Osteocyte (in vitro differentiated cells): ENCODE data around the gene TRIM26. TPM values are rescaled to one million over a fixed set of nuclear protein-coding genes. Genes with fewer than 3 reads are reported as not detected.

Source experiments
- DNase-seq: peaks from one replicate; pipeline ENCODE4 v3.0.0; 2021; ENCODE audit warnings: mixed read lengths; ENCODE audit not compliant: unreplicated experiment; ENCODE audit errors: extremely low spot score
- H3K27ac Mint-ChIP-seq: one replicate; pipeline ENCODE4 v1.8.0; 2021; ENCODE audit warnings: mild to moderate bottlenecking, mixed read lengths; ENCODE audit not compliant: unreplicated experiment
- H3K27me3 Mint-ChIP-seq: one replicate; pipeline ENCODE4 v1.8.0; 2021; ENCODE audit warnings: mixed read lengths; ENCODE audit not compliant: unreplicated experiment
- H3K36me3 Mint-ChIP-seq: one replicate; pipeline ENCODE4 v1.8.0; 2021; ENCODE audit warnings: mixed read lengths; ENCODE audit not compliant: unreplicated experiment
- H3K4me1 Mint-ChIP-seq: one replicate; pipeline ENCODE4 v1.8.0; 2021; ENCODE audit warnings: mixed read lengths; ENCODE audit not compliant: unreplicated experiment
- H3K4me3 Mint-ChIP-seq: one replicate; pipeline ENCODE4 v1.8.0; 2021; ENCODE audit warnings: mild to moderate bottlenecking, moderate library complexity, mixed read lengths; ENCODE audit not compliant: unreplicated experiment
- H3K9me3 Mint-ChIP-seq: one replicate; pipeline ENCODE4 v1.8.0; 2021; ENCODE audit warnings: mixed read lengths; ENCODE audit not compliant: unreplicated experiment
- CTCF ChIP-seq: fragments of 200-600 bp; sonication (generic); IDR thresholded peaks from 2 replicates; pipeline ENCODE4 v1.5.0; 2021; ENCODE audit warnings: antibody characterized with exemption, mild to moderate bottlenecking, moderate library complexity
- total RNA-seq: library from RNA; stranded (reverse); gene quantifications from 2 replicates; pipeline ENCODE4 v1.2.1, GENCODE V29; 2021

TRIM26 gene
- total RNA-seq, 1 donor from 2014 or later, result 41.8 TPM

GRCh38 chr6:30194797-30195690 is 18.2 kb downstream of the TRIM26 start:
- Mint-ChIP-seq H3K27me3 (no peaks in the 10 kb centered on the region), H3K27ac (no peak overlapping the region), H3K9me3 (no peaks in the 10 kb centered on the region), H3K4me1 (peaks cover 5% of the 10 kb centered on the region), H3K36me3 (peaks cover 40% of the 10 kb centered on the region), H3K4me3 (no peak overlapping the region)
- no peak for TF ChIP-seq CTCF
- no peak for DNase-seq

GRCh38 chr6:30192076-30192475 is 21.1 kb downstream of the TRIM26 start:
- no peaks in the 10 kb centered on the region for H3K27me3 Mint-ChIP-seq
- no peak overlapping the region for H3K27ac Mint-ChIP-seq
- DNase-seq, result no peak
- peaks cover 40% of the 10 kb centered on the region for H3K36me3 Mint-ChIP-seq
- TF ChIP-seq CTCF, result no peak
- peaks cover 5% of the 10 kb centered on the region for H3K4me1 Mint-ChIP-seq
- H3K9me3 Mint-ChIP-seq, result no peaks in the 10 kb centered on the region
- H3K4me3 Mint-ChIP-seq, result no peak overlapping the region

GRCh38 chr6:30188541-30188940 is 24.7 kb downstream of the TRIM26 start:
- H3K4me1 Mint-ChIP-seq, result no peaks in the 10 kb centered on the region
- DNase-seq, result no peak
- H3K36me3 Mint-ChIP-seq, result peaks cover 54% of the 10 kb centered on the region
- H3K4me3 Mint-ChIP-seq, result no peak overlapping the region
- no peak overlapping the region for H3K27ac Mint-ChIP-seq
- no peaks in the 10 kb centered on the region for H3K27me3 Mint-ChIP-seq
- TF ChIP-seq CTCF, result no peak
- no peaks in the 10 kb centered on the region for H3K9me3 Mint-ChIP-seq

DNA sequence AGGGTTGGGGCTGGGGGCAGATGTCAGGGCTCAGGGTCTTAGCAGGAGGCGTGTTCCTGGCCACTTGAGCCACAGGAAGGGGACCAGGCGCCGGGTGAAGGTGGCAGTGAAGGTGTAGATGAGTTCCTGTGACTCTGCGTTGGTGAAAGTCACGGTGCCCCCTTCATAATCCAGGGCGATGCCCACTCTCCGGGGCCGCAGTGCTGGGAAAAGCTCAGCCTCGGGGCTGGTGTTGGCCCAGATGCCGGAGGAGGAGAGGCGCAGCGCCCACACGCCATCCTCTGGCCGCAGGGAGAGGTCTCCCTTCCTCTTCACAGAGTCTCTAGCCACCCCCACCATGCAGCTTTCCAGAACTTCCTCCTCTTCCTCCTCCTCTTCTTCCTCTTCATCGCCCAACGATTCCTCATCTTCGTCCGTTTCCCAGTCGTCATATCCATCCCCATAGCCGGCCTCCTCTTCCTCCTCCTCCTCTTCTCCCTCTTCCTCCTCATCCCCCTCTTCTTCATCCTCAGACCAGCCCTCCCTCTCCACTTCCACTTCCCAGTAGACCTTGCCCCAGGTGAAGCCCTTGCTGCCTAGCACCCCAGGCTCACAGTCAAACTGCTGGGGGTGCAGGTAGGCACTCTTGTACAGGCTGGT is 27.2 kb downstream of the TRIM26 start:
- no peak for DNase-seq
- H3K36me3 Mint-ChIP-seq, result peaks cover 48% of the 10 kb centered on the region

More for the DNA sequence above, 27.2 kb downstream of the TRIM26 start:
- H3K27ac Mint-ChIP-seq, result no peak overlapping the region
- no peaks in the 10 kb centered on the region for H3K9me3 Mint-ChIP-seq
- H3K4me3 Mint-ChIP-seq, result no peak overlapping the region
- H3K27me3 Mint-ChIP-seq, result no peaks in the 10 kb centered on the region
- no peaks in the 10 kb centered on the region for H3K4me1 Mint-ChIP-seq
- TF ChIP-seq CTCF, result no peak
